Gastroesophageal sphincter (tissue), 3 donors: ENCODE results near the gene ISM1.

Source experiments
- POLR2A ChIP-seq, 2 donors: fragments of 450-650 bp; IDR thresholded peaks; one replicate each; pipeline ENCODE4 v1.6.1; 2017; ENCODE audit warnings: antibody characterized with exemption in 2 of 2, mild to moderate bottlenecking in 2 of 2, moderate library complexity in 1 of 2
- POLR2AphosphoS5 ChIP-seq: sonication (generic); formaldehyde crosslinking; IDR thresholded peaks from one replicate; pipeline ENCODE4 v1.6.1; 2017; ENCODE audit warnings: antibody characterized with exemption
- TF ChIP-seq, protein P1 (sequence below), 4 experiments: fragments of 200-600 bp in 2 of 4; fragments of 450-650 bp in 2 of 4; sonication (generic) in 1 of 4; IDR thresholded peaks; one replicate each; pipeline ENCODE4 v1.5.1; 2017 to 2019; ENCODE audit warnings: antibody characterized with exemption in 4 of 4, mild to moderate bottlenecking in 2 of 4, moderate library complexity in 2 of 4

DNA sequence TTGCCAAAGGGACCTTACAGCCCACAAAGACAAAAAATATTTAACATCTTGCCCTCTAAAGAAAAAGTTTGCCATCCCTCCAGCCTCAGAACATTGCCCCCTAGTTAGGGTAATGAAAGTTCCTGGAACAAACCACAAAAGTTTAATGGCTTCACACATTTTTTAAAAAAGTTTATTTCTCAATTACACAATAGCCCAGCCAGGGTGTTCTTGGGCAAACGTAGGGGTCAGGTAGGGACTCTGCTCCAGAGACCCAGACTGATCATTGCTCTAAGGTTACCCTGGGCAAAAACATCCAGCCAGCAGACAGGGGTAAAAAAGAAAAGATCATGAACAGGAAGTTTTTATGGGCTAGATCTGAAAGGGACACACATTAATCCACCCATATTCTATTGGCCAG is 4.5 kb upstream of the ISM1 start:
- TF ChIP-seq POLR2A (IDR thresholded peaks at IDR 0.05) (no peak), POLR2AphosphoS5 (no peak)
- TF ChIP-seq, protein P1, sequence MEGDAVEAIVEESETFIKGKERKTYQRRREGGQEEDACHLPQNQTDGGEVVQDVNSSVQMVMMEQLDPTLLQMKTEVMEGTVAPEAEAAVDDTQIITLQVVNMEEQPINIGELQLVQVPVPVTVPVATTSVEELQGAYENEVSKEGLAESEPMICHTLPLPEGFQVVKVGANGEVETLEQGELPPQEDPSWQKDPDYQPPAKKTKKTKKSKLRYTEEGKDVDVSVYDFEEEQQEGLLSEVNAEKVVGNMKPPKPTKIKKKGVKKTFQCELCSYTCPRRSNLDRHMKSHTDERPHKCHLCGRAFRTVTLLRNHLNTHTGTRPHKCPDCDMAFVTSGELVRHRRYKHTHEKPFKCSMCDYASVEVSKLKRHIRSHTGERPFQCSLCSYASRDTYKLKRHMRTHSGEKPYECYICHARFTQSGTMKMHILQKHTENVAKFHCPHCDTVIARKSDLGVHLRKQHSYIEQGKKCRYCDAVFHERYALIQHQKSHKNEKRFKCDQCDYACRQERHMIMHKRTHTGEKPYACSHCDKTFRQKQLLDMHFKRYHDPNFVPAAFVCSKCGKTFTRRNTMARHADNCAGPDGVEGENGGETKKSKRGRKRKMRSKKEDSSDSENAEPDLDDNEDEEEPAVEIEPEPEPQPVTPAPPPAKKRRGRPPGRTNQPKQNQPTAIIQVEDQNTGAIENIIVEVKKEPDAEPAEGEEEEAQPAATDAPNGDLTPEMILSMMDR (IDR thresholded peaks at IDR 0.05): no peak
